NT2/D1 (cell line): Measurements from ENCODE around the gene SLC8B1.

Experiments
- DNase-seq: peaks from one replicate; pipeline ENCODE4 v3.0.0-alpha.2; 2011; ENCODE audit warnings: low read depth, low spot score
- H3K27me3 ChIP-seq: 2 replicates; pipeline ENCODE4 v1.6.0; 2011; ENCODE audit warnings: mild to moderate bottlenecking; ENCODE audit not compliant: insufficient read length, insufficient read depth
- H3K36me3 ChIP-seq: 2 replicates; pipeline ENCODE4 v1.6.1; 2011; ENCODE audit warnings: mild to moderate bottlenecking, low read length, mixed read lengths; ENCODE audit not compliant: insufficient read depth, insufficient read length
- H3K4me1 ChIP-seq: 2 replicates; pipeline ENCODE4 v1.5.1; 2011; ENCODE audit not compliant: insufficient read depth, insufficient read length
- H3K4me3 ChIP-seq: 2 replicates; pipeline ENCODE4 v1.5.1; 2011; ENCODE audit warnings: low read depth; ENCODE audit not compliant: insufficient read length
- H3K9ac ChIP-seq: 2 replicates; pipeline ENCODE4 v1.6.0; 2011; ENCODE audit warnings: low read depth; ENCODE audit not compliant: insufficient read length
- H3K9me3 ChIP-seq: 2 replicates; pipeline ENCODE4 v1.5.1; 2011; ENCODE audit warnings: mild to moderate bottlenecking, low read length; ENCODE audit not compliant: insufficient read depth
- SUZ12 ChIP-seq: IDR thresholded peaks from 2 replicates; pipeline ENCODE4 v1.6.1; 2011; ENCODE audit not compliant: insufficient read length, insufficient read depth; ENCODE audit errors: extremely low read depth
- YY1 ChIP-seq: IDR thresholded peaks from 2 replicates; pipeline ENCODE4 v1.6.1; 2011; ENCODE audit not compliant: insufficient read length, insufficient read depth
- ZNF274 ChIP-seq: IDR thresholded peaks from 2 replicates; pipeline ENCODE4 v1.6.1; 2011; ENCODE audit warnings: mild to moderate bottlenecking, low read depth, low read length

The SLC8B1 gene

DNA sequence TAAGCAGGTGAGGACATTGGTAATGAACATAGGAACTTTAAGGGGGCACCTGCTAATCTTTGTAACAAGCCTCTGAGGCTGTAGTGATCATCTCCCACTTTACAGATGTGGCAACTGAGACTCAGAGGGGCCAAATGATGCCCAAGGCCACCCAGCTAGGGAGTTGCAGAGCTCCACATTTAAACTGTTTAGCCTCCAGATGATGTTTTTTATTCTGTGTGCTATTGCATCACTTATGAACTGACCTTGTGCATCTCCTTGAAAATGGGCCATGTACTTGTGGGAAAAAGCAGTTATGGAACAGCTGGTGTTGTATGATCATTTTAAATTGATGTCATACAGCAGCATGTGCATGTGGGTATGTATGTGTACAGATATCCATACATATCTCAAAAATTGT lies 72.2 kb downstream of the SLC8B1 start:
- no peaks in the 10 kb centered on the region for H3K9me3 ChIP-seq
- DNase-seq, result no peak
- no peak overlapping the region for H3K9ac ChIP-seq
- H3K27me3 ChIP-seq, result no peaks in the 10 kb centered on the region
- H3K36me3 ChIP-seq, result peaks cover 55% of the 10 kb centered on the region
- no peaks in the 10 kb centered on the region for H3K4me1 ChIP-seq
- no peak overlapping the region for H3K4me3 ChIP-seq
- TF ChIP-seq SUZ12, result no peak
- no peak for TF ChIP-seq YY1
- TF ChIP-seq ZNF274, result no peak

DNA sequence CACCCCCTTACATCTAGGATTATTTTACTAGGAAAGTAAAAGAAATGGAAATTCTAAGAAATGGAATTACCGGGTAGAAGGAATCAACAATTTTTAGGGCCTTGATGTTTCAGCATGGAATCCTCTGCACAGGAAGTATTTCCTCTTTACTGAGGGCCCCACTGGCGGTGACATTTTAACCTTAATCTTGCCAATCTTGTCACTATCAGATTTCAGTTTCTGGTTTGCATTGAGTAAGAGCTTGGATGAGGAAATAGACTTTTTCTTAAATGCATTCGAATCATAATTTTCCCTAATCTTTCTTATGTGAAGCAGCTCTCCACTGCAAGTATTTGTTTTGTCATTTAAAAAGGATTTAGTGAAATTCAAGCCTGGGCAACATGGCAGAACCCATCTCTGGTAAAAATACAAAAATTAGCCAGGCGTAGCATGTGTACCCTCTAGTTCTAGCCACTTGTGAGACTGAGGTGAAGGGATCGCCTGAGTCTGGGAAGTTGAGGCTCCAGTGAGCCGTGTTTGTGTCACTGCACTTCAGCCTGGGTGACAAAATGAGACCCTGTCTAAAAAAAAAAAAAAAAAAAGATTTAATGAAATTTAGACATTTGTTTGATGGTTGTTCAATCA lies 73.0 kb downstream of the SLC8B1 start:
- DNase-seq, result no peak
- Histone ChIP-seq H3K9ac (no peak overlapping the region), H3K4me1 (no peaks in the 10 kb centered on the region), H3K9me3 (no peaks in the 10 kb centered on the region), H3K36me3 (peaks cover 49% of the 10 kb centered on the region), H3K27me3 (no peaks in the 10 kb centered on the region), H3K4me3 (no peak overlapping the region)
- TF ChIP-seq YY1 (no peak), ZNF274 (no peak), SUZ12 (no peak)

DNA sequence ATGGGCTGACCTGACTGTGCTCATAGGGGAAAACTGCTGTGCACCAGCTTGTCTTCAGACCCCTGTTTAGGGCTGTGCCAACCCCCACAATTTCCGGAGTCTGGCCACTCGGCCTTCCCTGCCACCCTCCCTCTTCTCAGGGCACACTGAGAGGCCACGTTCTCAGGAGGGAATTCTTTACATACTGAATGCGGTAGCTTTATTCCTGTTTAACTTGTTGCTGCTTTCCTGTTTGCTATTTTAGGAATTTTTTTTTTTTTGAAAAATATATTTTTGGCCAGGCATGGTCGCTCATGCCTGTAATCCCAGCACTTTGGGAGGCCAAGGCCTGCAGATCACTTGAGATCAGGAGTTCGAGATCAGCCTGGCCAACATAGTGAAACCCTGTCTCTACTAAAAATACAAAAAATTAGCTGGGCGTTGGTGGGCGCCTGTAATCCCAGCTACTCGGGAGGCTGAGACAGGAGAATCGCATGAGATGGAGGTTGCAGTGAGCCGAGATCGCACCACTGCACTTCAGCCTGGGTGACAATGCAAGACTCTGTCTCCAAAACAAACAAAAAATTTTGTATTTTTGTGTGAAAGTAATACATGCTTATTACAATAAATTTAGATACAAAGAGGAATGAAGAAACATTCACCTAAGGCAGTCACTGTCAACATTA lies 74.1 kb downstream of the SLC8B1 start:
- H3K36me3 ChIP-seq, result peaks cover 37% of the 10 kb centered on the region
- no peak for DNase-seq
- H3K9ac ChIP-seq, result no peak overlapping the region
- H3K9me3 ChIP-seq, result no peaks in the 10 kb centered on the region
- TF ChIP-seq ZNF274 (no peak), YY1 (no peak), SUZ12 (no peak)
- no peaks in the 10 kb centered on the region for H3K4me1 ChIP-seq
- no peak overlapping the region for H3K4me3 ChIP-seq
- H3K27me3 ChIP-seq, result no peaks in the 10 kb centered on the region

DNA sequence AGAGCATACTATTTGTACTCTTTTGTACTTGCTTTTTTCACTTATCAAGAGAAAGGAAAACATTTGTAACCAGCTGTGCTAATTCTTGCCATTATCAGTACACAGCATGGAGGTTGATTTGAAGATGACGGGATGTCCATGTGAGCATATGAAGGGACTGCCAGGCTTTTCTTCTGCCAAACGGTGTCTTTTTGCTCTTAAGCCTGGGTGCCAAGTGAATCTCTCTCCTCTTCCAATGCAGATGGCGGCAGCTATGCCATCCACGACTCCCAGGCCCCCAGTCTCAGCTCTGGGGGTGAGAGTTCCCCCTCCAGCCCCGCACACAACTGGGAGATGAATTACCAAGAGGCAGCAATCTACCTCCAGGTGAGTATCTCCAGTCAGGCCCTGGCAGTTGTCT lies 74.8 kb downstream of the SLC8B1 start:
- H3K4me3 ChIP-seq, result no peak overlapping the region
- no peak overlapping the region for H3K9ac ChIP-seq
- no peaks in the 10 kb centered on the region for H3K27me3 ChIP-seq
- no peak for DNase-seq
- H3K9me3 ChIP-seq, result no peaks in the 10 kb centered on the region
- peaks cover 31% of the 10 kb centered on the region for H3K36me3 ChIP-seq
- no peaks in the 10 kb centered on the region for H3K4me1 ChIP-seq
- TF ChIP-seq ZNF274 (no peak), YY1 (no peak), SUZ12 (no peak)

DNA sequence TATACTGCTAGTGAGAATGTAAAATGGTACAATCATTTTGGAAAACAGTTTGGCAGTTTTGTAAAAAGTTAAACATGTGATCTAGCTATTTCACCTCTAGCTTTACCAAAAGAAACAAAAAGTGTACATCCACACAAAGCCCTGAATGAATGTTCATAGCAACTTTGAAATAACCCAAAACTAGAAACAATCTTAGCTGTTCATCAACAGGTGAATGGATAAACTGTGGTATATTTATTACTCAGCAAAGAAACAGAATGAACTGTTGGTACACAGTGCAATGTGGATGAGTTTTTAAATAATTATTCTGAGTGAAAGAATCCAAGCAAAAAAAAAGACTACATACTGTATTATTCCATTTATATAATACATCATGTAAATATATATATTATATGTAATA lies 77.3 kb downstream of the SLC8B1 start:
- TF ChIP-seq SUZ12 (no peak), YY1 (no peak), ZNF274 (no peak)
- no peak for DNase-seq
- no peaks in the 10 kb centered on the region for H3K4me1 ChIP-seq
- peaks cover 24% of the 10 kb centered on the region for H3K36me3 ChIP-seq
- no peak overlapping the region for H3K4me3 ChIP-seq
- no peaks in the 10 kb centered on the region for H3K27me3 ChIP-seq
- H3K9ac ChIP-seq, result no peak overlapping the region
- H3K9me3 ChIP-seq, result no peaks in the 10 kb centered on the region

DNA sequence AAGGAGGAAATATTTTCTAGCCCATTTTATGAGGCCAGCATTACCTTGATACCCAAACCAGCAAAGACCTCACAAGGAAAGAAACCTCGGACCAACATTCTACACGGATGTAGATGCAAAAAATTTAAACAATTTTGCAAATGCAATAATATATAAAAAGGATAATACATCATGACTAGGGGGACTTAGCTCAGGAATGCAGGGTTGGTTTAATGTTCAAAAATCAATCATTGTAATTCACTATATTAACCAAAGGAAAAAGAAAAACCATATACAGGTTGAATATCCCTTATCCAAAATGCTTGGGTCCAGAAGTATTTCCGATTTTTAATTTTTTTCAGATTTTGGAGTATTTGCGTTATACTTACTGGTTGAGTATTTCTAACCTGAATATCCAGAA lies 80.6 kb downstream of the SLC8B1 start:
- TF ChIP-seq YY1 (no peak), ZNF274 (no peak), SUZ12 (no peak)
- no peaks in the 10 kb centered on the region for H3K27me3 ChIP-seq
- H3K36me3 ChIP-seq, result peaks cover 30% of the 10 kb centered on the region
- no peak overlapping the region for H3K4me3 ChIP-seq
- DNase-seq, result no peak
- no peak overlapping the region for H3K9ac ChIP-seq
- no peaks in the 10 kb centered on the region for H3K9me3 ChIP-seq
- H3K4me1 ChIP-seq, result no peaks in the 10 kb centered on the region

DNA sequence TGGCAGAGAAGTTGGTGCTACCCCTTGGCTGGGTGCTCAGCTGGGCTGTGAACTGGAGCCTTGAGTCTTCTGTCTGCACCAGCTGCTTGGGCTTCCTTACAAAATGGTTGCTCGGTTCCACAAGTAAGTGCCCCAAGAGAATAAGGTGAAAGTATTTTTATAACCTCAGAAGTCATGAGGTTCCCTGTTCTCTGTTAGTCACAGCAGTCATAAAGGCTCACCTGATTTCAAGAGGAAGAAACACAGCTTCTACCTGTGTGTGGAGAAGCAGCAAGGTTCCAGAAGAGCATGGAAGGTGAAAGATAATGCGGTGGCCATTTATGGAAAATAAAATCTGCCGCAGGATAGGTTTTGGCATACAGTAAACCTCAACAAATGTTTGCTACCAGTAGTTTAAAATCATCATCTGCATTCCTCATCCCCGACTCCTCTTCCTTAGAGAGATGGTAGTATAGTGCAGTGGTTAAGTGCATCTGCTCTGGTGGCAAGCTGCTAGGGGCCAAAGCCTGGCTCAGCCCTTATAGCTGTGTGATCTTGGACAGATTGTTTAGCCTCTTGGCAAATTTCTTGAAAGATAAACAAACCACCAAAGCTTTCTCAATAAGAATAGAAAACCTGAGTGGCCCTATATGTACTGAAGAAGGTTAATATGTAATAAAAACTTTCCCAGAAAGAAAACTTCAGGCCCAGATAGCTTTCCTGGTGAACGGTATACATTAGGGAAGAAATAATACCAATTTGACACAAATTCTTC lies 81.2 kb downstream of the SLC8B1 start:
- H3K4me3 ChIP-seq, result no peak overlapping the region
- no peak for DNase-seq
- H3K4me1 ChIP-seq, result no peaks in the 10 kb centered on the region

More for the DNA sequence above, 81.2 kb downstream of the SLC8B1 start:
- TF ChIP-seq SUZ12 (no peak), ZNF274 (no peak), YY1 (no peak)
- H3K9ac ChIP-seq, result no peak overlapping the region
- H3K27me3 ChIP-seq, result no peaks in the 10 kb centered on the region
- H3K36me3 ChIP-seq, result peaks cover 36% of the 10 kb centered on the region
- no peaks in the 10 kb centered on the region for H3K9me3 ChIP-seq
